HG03521 (cell line): ENCODE results near the gene ERO1B.

ENCODE experiments used
- ATAC-seq: cut with Tn5 transposase; IDR thresholded peaks from one replicate; pipeline ENCODE4 v1.9.1; 2021; ENCODE audit warnings: mild to moderate bottlenecking, moderate library complexity; ENCODE audit not compliant: unreplicated experiment

The ERO1B gene

GRCh38 chr1:236253918-236254637 lies 27.7 kb downstream of the ERO1B start:
- no peak for ATAC-seq

GRCh38 chr1:236253119-236253518 lies 28.6 kb downstream of the ERO1B start:
- no peak for ATAC-seq

GRCh38 chr1:236251587-236251986 lies 30.2 kb downstream of the ERO1B start:
- no peak for ATAC-seq

DNA sequence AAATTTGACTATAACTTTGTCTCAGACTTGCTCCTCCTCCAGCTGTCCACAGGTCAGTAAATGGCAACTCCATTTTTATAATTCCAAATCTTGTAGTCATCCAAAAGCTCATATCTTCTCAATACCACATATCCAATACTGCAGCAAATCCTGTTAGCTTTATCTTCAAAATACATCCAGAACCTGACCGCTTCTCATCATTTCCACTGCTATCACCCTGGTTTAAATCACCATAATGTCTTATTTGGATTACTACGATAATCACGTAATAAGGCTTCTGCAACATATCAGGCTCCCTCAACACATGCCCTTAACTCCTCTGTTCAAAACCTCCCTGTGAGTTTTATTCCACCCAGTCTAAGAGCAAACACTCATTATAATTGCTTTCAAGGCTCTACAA lies 34.5 kb downstream of the ERO1B start:
- ATAC-seq, result no peak

DNA sequence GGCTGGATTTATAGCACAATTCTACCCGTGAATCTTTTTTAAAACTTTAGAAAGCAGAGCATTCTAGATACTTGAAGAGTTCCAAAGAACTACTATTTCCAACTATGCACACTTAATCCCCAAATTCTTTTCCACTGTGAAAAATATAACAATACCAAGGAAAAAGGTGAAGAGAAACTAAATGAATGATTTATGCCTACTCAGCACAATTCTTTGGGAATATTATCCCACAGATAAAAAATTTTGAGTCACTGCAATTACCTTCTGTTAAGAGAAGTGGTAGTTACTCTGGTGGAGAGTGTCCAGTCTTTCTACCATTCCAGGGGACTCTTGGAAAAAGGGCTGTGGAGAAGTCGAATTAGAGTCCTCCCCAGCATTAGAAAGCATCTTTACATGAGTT lies 39.2 kb downstream of the ERO1B start:
- ATAC-seq, result no peak

GRCh38 chr1:236240675-236241074 lies 41.1 kb downstream of the ERO1B start:
- ATAC-seq, result no peak

DNA sequence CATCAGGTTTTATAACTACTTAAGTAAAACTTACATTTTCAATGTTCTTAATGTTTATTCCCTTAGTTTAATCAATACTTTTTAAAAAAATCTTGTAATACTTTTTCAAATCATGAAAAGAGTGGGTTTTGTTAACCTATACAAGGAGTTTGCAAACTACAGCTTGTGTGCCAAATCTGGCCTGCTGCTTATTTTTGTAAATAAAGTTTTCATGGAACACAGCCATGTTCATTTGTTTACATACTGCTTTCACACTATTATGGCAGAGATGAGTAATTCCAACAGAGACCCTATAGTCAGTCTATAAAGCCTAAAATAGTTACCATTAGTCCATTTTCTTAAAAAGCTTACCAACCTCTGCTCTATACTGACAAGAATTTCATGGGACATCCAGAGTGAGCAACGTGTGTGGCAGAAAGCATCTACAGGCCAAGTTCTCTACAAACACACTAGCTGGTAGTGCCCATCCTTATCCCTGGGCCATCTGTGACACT lies 42.6 kb downstream of the ERO1B start:
- ATAC-seq, result no peak

DNA sequence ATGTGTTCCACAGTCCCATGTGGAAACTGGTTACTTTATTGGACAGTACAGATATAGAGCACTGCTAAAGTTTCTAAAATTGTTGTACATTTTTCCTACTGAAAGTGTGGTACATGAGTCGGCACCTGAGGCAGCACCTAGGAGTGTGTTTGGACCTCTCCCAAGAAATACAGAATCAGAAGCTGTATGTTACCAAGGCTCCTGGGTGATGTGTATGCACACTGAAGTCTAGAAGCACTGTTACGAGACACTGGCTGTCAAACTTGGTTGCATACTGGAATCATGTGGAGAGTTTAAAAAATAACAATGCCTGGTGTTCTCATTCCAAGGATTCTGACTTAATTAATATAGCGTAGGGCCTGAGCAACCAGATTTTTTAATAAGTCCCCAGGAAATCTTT lies 46.6 kb downstream of the ERO1B start:
- ATAC-seq, result no peak

DNA sequence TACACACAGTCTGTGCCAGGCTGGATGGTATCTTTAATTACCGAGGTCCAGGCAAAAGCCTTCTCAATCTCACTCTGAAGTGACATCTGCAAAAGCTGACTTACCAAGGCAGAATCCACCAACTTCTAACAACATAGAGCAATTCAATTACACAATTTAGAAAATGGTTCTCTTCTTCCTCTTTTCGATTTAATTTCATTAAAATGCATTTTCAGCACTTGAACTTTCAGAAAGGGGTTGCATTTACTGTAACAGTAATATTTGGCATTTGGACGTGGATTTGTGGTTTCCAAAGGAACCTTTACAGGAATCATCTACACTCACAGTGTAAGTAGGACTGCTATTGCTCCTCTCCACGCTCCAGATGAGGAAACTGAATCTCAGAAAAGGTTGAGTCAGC lies 53.3 kb downstream of the ERO1B start:
- no peak for ATAC-seq

DNA sequence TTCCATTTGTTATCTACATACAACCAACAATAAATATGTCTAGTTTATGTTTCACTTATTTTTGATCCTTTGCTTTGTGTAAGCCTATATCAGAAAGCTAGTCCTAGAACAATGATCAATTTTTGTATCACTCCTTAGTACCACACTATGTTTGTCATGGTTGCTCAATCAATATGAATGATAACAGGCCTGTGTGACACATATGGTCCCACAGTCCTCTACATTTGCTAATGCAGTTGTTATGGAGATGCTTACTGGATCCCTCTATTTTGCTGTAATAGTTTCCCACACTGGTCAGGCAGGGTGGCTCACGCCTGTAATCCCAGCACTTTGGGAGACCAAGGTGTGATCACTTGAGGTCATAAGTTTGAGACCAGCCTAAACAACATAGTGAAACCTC lies 59.1 kb downstream of the ERO1B start:
- ATAC-seq, result no peak

- ATAC-seq, result no peak
Measured at GRCh38 chr1:236220473-236220872, 61.3 kb downstream of the ERO1B start.

DNA sequence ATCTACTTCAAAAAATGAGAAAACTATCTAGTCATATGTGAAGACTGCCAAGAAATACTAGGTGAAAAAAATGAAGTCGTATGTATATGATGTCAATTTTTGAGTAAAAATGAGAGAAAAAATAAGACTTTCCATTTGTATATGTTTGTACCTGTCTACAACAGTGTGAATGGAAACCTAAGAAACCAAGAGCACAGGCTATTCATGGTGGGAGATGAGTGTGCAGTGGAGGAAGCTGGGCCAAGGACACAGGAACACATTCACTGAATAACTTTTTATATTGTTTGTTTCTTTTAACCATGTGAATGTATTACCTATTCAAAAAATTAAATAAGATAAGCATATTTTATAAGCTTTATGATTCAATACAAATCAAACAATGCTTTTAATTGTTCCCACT lies 67.0 kb downstream of the ERO1B start:
- ATAC-seq, result no peak

DNA sequence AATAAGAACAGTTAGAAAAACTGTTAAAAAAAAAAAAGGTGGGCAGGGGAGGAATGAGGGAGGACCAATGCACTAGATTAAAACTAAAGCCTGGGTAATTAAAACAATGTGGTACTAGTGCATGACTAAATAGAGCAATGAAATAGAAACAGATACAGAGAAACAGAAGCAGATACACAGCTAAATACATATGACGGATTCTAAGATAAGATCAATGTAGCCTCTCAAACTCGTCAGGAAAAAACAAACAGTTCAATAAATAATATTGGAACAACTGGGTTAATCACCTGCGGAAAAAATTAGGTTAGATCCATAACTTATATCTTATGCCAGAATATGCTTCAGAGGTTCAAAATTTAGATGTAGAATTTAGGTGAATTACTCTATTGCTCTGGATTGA lies 68.2 kb downstream of the ERO1B start:
- no peak for ATAC-seq

DNA sequence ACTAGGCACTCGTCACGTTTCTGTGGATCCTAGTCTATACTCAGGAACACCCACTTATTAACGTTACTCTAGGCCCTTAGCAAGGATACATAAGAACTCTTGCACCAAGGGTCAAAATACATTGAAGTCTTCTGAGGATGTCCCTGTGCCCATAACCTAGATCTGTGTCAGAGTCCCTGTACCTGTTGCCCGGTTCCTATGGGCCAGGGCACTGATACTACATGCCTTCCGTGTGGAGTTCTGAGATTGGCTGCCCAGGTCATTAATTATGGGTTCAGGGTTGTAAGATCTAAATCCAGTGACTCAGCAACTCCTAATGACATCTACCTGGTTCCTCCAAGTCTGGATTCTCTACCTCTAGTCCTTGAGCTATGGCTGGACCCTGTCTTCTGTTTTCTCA lies 69.9 kb downstream of the ERO1B start:
- no peak for ATAC-seq

- ATAC-seq, result no peak
Measured at GRCh38 chr1:236209713-236210112, 72.0 kb downstream of the ERO1B start.

DNA sequence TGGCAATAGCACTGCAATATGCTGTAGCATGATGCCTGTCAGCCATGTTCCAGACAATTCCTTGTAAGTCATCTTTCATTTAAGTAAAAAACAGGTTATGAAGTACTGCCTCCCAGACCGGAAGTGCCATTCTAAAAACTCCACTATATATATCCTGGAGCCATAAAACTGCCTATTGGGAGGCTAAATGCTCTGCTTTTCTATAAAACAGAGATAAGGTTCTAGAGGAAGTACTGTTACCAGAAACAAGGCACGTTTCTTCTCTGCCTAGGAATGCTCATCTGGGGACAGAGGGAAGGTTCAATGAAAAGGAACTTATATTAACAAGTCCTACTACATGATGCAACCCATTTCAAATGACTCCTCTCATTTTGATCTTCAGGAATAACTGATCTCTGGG lies 72.6 kb downstream of the ERO1B start:
- ATAC-seq, result no peak

- no peak for ATAC-seq
Measured at GRCh38 chr1:236207569-236207968, 74.2 kb downstream of the ERO1B start.

- ATAC-seq, result no peak
Measured at GRCh38 chr1:236207121-236207520, 74.6 kb downstream of the ERO1B start.

GRCh38 chr1:236206548-236206947 lies 75.2 kb downstream of the ERO1B start:
- ATAC-seq, result no peak

DNA sequence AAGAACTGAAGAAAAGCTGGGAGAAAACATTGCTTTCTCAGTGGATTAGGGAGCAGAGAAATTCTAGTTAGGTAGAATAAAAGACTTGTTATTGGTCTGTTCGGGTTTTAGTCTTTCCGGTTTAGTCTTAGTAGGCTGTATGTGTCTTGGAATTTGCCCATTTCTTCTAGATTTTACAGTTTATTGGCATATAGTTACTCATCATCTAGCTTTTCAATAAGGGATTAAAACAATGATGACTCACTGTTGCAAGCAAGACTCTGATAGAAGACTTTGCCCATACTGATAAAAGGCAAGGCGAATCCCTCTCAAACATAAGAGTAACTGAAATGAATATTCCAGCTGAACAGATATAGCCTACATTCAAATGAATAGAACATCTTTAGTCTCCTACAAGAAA lies 77.1 kb downstream of the ERO1B start:
- no peak for ATAC-seq

- no peak for ATAC-seq
Measured at GRCh38 chr1:236204039-236204438, 77.7 kb downstream of the ERO1B start.

- no peak for ATAC-seq
Measured at GRCh38 chr1:236201786-236202185, 80.0 kb downstream of the ERO1B start.

GRCh38 chr1:236200925-236201324 lies 80.8 kb downstream of the ERO1B start:
- ATAC-seq, result no peak
